Vagina (tissue), 2 donors: ENCODE data around the gene EXOC2.

Source experiments
- CTCF ChIP-seq, 3 experiments: fragments of 450-650 bp in 2 of 3; fragments of 200-600 bp in 1 of 3; sonication (generic) in 1 of 3; IDR thresholded peaks; one replicate each; pipeline ENCODE4 v1.5.1; 2017 to 2019; ENCODE audit warnings: antibody characterized with exemption in 3 of 3, mild to moderate bottlenecking in 2 of 3, moderate library complexity in 2 of 3
- POLR2A ChIP-seq, 2 donors: fragments of 450-650 bp; IDR thresholded peaks; one replicate each; pipeline ENCODE4 v1.6.1; 2017; ENCODE audit warnings: antibody characterized with exemption in 2 of 2, mild to moderate bottlenecking in 2 of 2, moderate library complexity in 2 of 2
- POLR2AphosphoS5 ChIP-seq, 2 donors: sonication (generic); formaldehyde crosslinking; IDR thresholded peaks; one replicate each; pipeline ENCODE4 v1.9.0; 2017; ENCODE audit warnings: antibody characterized with exemption in 2 of 2, mild to moderate bottlenecking in 2 of 2, low read depth in 1 of 2; ENCODE audit not compliant: insufficient read depth in 1 of 2

GRCh38 chr6:599576-600448, 93.1 kb downstream of the EXOC2 start:
- TF ChIP-seq CTCF (IDR thresholded peaks at IDR 0.05) (no peak), POLR2AphosphoS5 (IDR thresholded peaks at IDR 0.05; ENCODE audit: insufficient read depth in 1 of 2, low read depth in 1 of 2) (no peak), POLR2A (IDR thresholded peaks at IDR 0.05) (no peak)
